Measurements from ENCODE around the gene OCA2.
"Not testable (repeated sequence)": the region's sequence is repeated elsewhere in the genome, so short reads cannot be mapped to it uniquely, and the experiment has no call there.

OCA2 gene

GRCh38 chr15:28022181-28022580 lies 76.9 kb downstream of the OCA2 start:
- no peak for DNase-seq

GRCh38 chr15:28021281-28022039 lies 77.7 kb downstream of the OCA2 start:
- peak; percentile 94 for DNase-seq

GRCh38 chr15:28020644-28021043 lies 78.5 kb downstream of the OCA2 start:
- DNase-seq: no peak

GRCh38 chr15:28019594-28020309 lies 79.4 kb downstream of the OCA2 start:
- DNase-seq: peak; percentile 9

- DNase-seq: no peak
Measured at GRCh38 chr15:28018291-28019044, 80.6 kb downstream of the OCA2 start.

GRCh38 chr15:28017423-28017924 lies 81.6 kb downstream of the OCA2 start:
- DNase-seq: no peak

GRCh38 chr15:28015855-28016254 lies 83.3 kb downstream of the OCA2 start:
- DNase-seq: no peak

- no peak for DNase-seq
Measured at GRCh38 chr15:28014623-28015200, 84.4 kb downstream of the OCA2 start.

- no peak for DNase-seq
Measured at GRCh38 chr15:28013976-28014375, 85.1 kb downstream of the OCA2 start.

GRCh38 chr15:28013480-28013879 lies 85.6 kb downstream of the OCA2 start:
- DNase-seq: no peak

- no peak for DNase-seq
Measured at GRCh38 chr15:28012231-28012630, 86.9 kb downstream of the OCA2 start.

GRCh38 chr15:28008175-28008574 lies 90.9 kb downstream of the OCA2 start:
- not testable (repeated sequence) for DNase-seq

GRCh38 chr15:28006116-28006905 lies 92.8 kb downstream of the OCA2 start:
- peak; percentile 5 for DNase-seq

- no peak for DNase-seq
Measured at GRCh38 chr15:28005004-28005527, 94.0 kb downstream of the OCA2 start.

- DNase-seq: no peak
Measured at GRCh38 chr15:28004143-28005003, 94.7 kb downstream of the OCA2 start.

- no peak for DNase-seq
Measured at GRCh38 chr15:28003302-28004037, 95.6 kb downstream of the OCA2 start.

- DNase-seq: no peak
Measured at GRCh38 chr15:28002867-28003266, 96.2 kb downstream of the OCA2 start.

- no peak for DNase-seq
Measured at GRCh38 chr15:28002136-28002861, 96.8 kb downstream of the OCA2 start.

- DNase-seq: no peak
Measured at GRCh38 chr15:28001641-28002040, 97.5 kb downstream of the OCA2 start.

Data from fibroblast of skin of scalp (primary cell).